PFSK-1 (cell line): ENCODE measurements around the gene TLE4.

ENCODE experiments used
- POLR2AphosphoS5 ChIP-seq: IDR thresholded peaks from 2 replicates; pipeline ENCODE4 v1.6.1; 2012; ENCODE audit warnings: low read depth, mild to moderate bottlenecking, control low read depth, low read length, moderate library complexity
- TAF1 ChIP-seq: IDR thresholded peaks from 2 replicates; pipeline ENCODE4 v1.6.1; 2012; ENCODE audit warnings: low read length, control low read depth, borderline replicate concordance; ENCODE audit not compliant: insufficient read depth
- TF ChIP-seq, protein P1 (sequence below), 2 experiments: IDR thresholded peaks; 2 replicates each; pipeline versions ENCODE4 v1.6.1 to v1.8.0; 2011 to 2012; ENCODE audit warnings: low read depth in 2 of 2, low read length in 2 of 2, control low read depth in 1 of 2, inconsistent platforms in 1 of 2, mild to moderate bottlenecking in 1 of 2, moderate library complexity in 1 of 2; ENCODE audit not compliant: insufficient read depth in 1 of 2

DNA sequence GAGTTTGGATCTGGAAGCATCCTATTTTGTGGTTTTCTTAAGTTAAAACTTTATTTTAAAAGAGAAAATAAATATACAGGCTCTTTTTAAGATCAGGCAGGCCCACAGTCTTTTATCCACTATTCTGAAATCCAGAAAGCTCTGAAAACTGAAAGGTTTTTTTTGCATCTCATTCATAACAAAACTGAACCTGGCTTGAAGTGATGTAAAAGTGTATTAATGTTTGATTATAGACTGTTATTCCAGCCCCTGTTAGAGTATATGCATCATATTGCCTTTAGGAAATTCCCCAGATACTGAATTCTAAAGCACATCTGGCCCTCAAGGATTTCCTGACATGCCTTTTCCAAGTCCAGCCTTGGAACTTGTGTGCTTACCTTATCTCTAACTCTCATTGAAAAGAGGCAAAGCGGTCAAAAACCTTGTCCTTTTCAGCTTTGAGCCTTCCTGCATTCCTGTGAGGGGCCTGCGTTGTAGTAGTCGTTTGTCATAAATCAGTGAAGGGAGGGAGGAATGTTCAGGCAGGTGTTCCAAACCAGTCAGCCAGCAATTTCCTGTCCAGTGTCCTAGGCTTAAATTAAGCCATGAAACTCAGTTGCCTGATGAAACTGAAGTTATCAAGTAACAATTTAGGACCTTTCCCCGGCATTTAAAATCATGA is 110.4 kb downstream of the TLE4 start:
- no peak for TF ChIP-seq TAF1
- TF ChIP-seq, protein P1, sequence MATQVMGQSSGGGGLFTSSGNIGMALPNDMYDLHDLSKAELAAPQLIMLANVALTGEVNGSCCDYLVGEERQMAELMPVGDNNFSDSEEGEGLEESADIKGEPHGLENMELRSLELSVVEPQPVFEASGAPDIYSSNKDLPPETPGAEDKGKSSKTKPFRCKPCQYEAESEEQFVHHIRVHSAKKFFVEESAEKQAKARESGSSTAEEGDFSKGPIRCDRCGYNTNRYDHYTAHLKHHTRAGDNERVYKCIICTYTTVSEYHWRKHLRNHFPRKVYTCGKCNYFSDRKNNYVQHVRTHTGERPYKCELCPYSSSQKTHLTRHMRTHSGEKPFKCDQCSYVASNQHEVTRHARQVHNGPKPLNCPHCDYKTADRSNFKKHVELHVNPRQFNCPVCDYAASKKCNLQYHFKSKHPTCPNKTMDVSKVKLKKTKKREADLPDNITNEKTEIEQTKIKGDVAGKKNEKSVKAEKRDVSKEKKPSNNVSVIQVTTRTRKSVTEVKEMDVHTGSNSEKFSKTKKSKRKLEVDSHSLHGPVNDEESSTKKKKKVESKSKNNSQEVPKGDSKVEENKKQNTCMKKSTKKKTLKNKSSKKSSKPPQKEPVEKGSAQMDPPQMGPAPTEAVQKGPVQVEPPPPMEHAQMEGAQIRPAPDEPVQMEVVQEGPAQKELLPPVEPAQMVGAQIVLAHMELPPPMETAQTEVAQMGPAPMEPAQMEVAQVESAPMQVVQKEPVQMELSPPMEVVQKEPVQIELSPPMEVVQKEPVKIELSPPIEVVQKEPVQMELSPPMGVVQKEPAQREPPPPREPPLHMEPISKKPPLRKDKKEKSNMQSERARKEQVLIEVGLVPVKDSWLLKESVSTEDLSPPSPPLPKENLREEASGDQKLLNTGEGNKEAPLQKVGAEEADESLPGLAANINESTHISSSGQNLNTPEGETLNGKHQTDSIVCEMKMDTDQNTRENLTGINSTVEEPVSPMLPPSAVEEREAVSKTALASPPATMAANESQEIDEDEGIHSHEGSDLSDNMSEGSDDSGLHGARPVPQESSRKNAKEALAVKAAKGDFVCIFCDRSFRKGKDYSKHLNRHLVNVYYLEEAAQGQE (IDR thresholded peaks at IDR 0.05; ENCODE audit: insufficient read depth in 1 of 2, low read depth in 2 of 2, low read length in 2 of 2): no peak
- no peak for TF ChIP-seq POLR2AphosphoS5
